GM12872 (cell line): ENCODE data around the gene PRKN.

Source experiments
- TF ChIP-seq, protein P1 (sequence below): IDR thresholded peaks from 3 replicates; pipeline ENCODE4 v1.5.1; 2011; ENCODE audit warnings: low read depth, mild to moderate bottlenecking, low read length, moderate library complexity; ENCODE audit not compliant: insufficient read depth

Gene PRKN

DNA sequence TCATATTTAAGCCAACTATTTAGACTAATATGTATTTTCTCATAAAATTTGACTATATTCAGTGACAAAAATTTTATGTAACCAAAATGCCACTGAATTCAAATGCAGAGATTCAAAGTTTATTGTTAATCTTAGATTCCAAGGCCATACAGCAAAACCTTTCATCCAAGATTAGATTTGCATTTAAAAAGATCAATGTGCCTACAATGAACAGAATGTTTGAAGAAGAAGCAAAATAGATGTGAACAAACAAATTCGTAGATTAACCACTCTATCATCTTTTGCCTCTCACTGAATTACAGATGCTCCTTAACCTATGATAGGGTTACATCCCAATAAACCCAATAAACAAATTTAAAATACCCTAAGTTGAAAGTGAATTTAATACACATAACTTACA is 121.7 kb downstream of the PRKN start:
- TF ChIP-seq, protein P1, sequence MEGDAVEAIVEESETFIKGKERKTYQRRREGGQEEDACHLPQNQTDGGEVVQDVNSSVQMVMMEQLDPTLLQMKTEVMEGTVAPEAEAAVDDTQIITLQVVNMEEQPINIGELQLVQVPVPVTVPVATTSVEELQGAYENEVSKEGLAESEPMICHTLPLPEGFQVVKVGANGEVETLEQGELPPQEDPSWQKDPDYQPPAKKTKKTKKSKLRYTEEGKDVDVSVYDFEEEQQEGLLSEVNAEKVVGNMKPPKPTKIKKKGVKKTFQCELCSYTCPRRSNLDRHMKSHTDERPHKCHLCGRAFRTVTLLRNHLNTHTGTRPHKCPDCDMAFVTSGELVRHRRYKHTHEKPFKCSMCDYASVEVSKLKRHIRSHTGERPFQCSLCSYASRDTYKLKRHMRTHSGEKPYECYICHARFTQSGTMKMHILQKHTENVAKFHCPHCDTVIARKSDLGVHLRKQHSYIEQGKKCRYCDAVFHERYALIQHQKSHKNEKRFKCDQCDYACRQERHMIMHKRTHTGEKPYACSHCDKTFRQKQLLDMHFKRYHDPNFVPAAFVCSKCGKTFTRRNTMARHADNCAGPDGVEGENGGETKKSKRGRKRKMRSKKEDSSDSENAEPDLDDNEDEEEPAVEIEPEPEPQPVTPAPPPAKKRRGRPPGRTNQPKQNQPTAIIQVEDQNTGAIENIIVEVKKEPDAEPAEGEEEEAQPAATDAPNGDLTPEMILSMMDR: no peak

GRCh38 chr6:162603231-162604015 is 124.1 kb downstream of the PRKN start:
- TF ChIP-seq, protein P1: no peak

GRCh38 chr6:162602759-162603158 is 124.8 kb downstream of the PRKN start:
- TF ChIP-seq, protein P1: no peak

GRCh38 chr6:162596676-162597075 is 130.9 kb downstream of the PRKN start:
- TF ChIP-seq, protein P1: no peak

DNA sequence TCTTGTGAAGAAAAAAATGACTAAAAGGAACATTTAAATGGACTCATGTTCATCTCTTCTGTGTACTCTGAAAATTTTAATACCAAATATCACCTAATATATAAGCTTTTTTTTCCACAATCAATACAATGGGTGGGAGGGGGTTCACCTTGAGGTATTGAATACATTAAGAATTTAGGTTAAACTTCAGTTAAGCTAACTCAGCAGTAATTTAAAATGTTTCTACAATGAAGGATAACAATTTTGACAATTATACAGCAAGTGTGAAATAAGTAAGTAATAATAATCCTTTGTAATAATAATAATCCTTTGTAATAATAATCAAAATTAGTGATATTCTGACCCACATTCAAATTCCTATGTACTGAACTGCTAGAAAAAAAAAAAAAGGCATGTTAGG is 136.0 kb downstream of the PRKN start:
- TF ChIP-seq, protein P1: no peak

GRCh38 chr6:162581988-162582780 is 145.4 kb downstream of the PRKN start:
- TF ChIP-seq, protein P1: no peak

GRCh38 chr6:162580619-162581018 is 146.9 kb downstream of the PRKN start:
- TF ChIP-seq, protein P1: no peak
